Renal cortical epithelial cell (primary cell): ENCODE results near the gene MRPL39. TPM values are rescaled to one million over a fixed set of nuclear protein-coding genes. Genes with fewer than 3 reads are reported as not detected.

Experiments used
- DNase-seq: peaks from one replicate; pipeline ENCODE4 v3.0.0-alpha.2; 2011; ENCODE audit warnings: low read depth
- total RNA-seq: library from RNA; depleted of rRNA; stranded (reverse); fragments of >200 nt; gene quantifications from 2 replicates; pipeline ENCODE4 v1.2.3, GENCODE V29; 2014

The MRPL39 gene
- total RNA-seq, 1 donor from 2014 or later: 34.2 TPM

- no peak for DNase-seq
Observed at GRCh38 chr21:25568246-25568645, 39.0 kb downstream of the MRPL39 start.

- DNase-seq: no peak
Observed at GRCh38 chr21:25567472-25567871, 39.8 kb downstream of the MRPL39 start.

- DNase-seq: no peak
Observed at GRCh38 chr21:25566645-25567044, 40.6 kb downstream of the MRPL39 start.

GRCh38 chr21:25565272-25566211, 41.7 kb downstream of the MRPL39 start:
- DNase-seq: no peak

- no peak for DNase-seq
Observed at GRCh38 chr21:25564349-25564948, 42.8 kb downstream of the MRPL39 start.

- DNase-seq: peak; percentile 92
Observed at GRCh38 chr21:25563361-25564116, 43.7 kb downstream of the MRPL39 start.

- no peak for DNase-seq
Observed at GRCh38 chr21:25562660-25563059, 44.6 kb downstream of the MRPL39 start.

GRCh38 chr21:25561668-25562641, 45.3 kb downstream of the MRPL39 start:
- DNase-seq: no peak

- no peak for DNase-seq
Observed at GRCh38 chr21:25560891-25561290, 46.4 kb downstream of the MRPL39 start.

- peak; percentile 49 for DNase-seq
Observed at GRCh38 chr21:25560271-25560685, 47.0 kb downstream of the MRPL39 start.

- no peak for DNase-seq
Observed at GRCh38 chr21:25559746-25560145, 47.5 kb downstream of the MRPL39 start.

GRCh38 chr21:25558123-25558522, 49.2 kb downstream of the MRPL39 start:
- peak; percentile 59 for DNase-seq

- no peak for DNase-seq
Observed at GRCh38 chr21:25557180-25557579, 50.1 kb downstream of the MRPL39 start.

GRCh38 chr21:25556091-25556490, 51.2 kb downstream of the MRPL39 start:
- no peak for DNase-seq

- no peak for DNase-seq
Observed at GRCh38 chr21:25555492-25555891, 51.8 kb downstream of the MRPL39 start.

- no peak for DNase-seq
Observed at GRCh38 chr21:25552856-25553255, 54.4 kb downstream of the MRPL39 start.

GRCh38 chr21:25551569-25551968, 55.7 kb downstream of the MRPL39 start:
- DNase-seq: no peak

- DNase-seq: no peak
Observed at GRCh38 chr21:25550352-25551120, 56.7 kb downstream of the MRPL39 start.

- DNase-seq: no peak
Observed at GRCh38 chr21:25541042-25541441, 66.2 kb downstream of the MRPL39 start.

- no peak for DNase-seq
Observed at GRCh38 chr21:25539606-25540005, 67.7 kb downstream of the MRPL39 start.
